GM21723 (cell line): Measurements from ENCODE around the gene CCDC71L.
"Not testable (repeated sequence)": the region's sequence is repeated elsewhere in the genome, so short reads cannot be mapped to it uniquely, and the experiment has no call there.

ENCODE experiments used
- ATAC-seq: cut with Tn5 transposase; IDR thresholded peaks from one replicate; pipeline ENCODE4 v1.9.1; 2021; ENCODE audit warnings: mild to moderate bottlenecking, moderate library complexity; ENCODE audit not compliant: unreplicated experiment

The CCDC71L gene

GRCh38 chr7:106660862-106661720 is at the start of gene CCDC71L:
CCDC71L (minus strand) TSS chr7:106661158; CDS start chr7:106660896, 262 bp downstream.
- ATAC-seq: peak; percentile 74

GRCh38 chr7:106709604-106710003 is 48.6 kb upstream of the CCDC71L start:
- ATAC-seq: not testable (repeated sequence)

GRCh38 chr7:106704000-106704840 is 43.3 kb upstream of the CCDC71L start:
- ATAC-seq: no peak

- ATAC-seq: no peak
Measured at GRCh38 chr7:106693677-106694353, 32.9 kb upstream of the CCDC71L start.

- ATAC-seq: no peak
Measured at GRCh38 chr7:106692450-106693051, 31.6 kb upstream of the CCDC71L start.

GRCh38 chr7:106688161-106688560 is 27.2 kb upstream of the CCDC71L start:
- not testable (repeated sequence) for ATAC-seq

GRCh38 chr7:106683941-106684340 is 23.0 kb upstream of the CCDC71L start:
- ATAC-seq: no peak

- no peak for ATAC-seq
Measured at GRCh38 chr7:106681815-106682495, 21.0 kb upstream of the CCDC71L start.

- ATAC-seq: peak; percentile 55
Measured at GRCh38 chr7:106679153-106679931, 18.4 kb upstream of the CCDC71L start.

GRCh38 chr7:106678795-106679152 is 17.8 kb upstream of the CCDC71L start:
- ATAC-seq: no peak

GRCh38 chr7:106676506-106676905 is 15.5 kb upstream of the CCDC71L start:
- ATAC-seq: not testable (repeated sequence)

- not testable (repeated sequence) for ATAC-seq
Measured at GRCh38 chr7:106673688-106674087, 12.7 kb upstream of the CCDC71L start.

GRCh38 chr7:106671930-106672329 is 11.0 kb upstream of the CCDC71L start:
- ATAC-seq: not testable (repeated sequence)

- no peak for ATAC-seq
Measured at GRCh38 chr7:106671160-106671559, 10.2 kb upstream of the CCDC71L start.

- ATAC-seq: no peak
Measured at GRCh38 chr7:106668861-106669524, 8.0 kb upstream of the CCDC71L start.

- ATAC-seq: no peak
Measured at GRCh38 chr7:106666353-106666752, 5.4 kb upstream of the CCDC71L start.

GRCh38 chr7:106664343-106664742 is 3.4 kb upstream of the CCDC71L start:
- ATAC-seq: no peak

- ATAC-seq: peak; percentile 64
Measured at GRCh38 chr7:106659963-106660861, 746 bp downstream of the CCDC71L start.
